Sigmoid colon (tissue), 7 donors: ENCODE data around the gene CNTN5. TPM values are rescaled to one million over a fixed set of nuclear protein-coding genes. Genes with fewer than 3 reads are reported as not detected.

Experiments used
- DNase-seq: peaks from one replicate; pipeline ENCODE4 v3.0.0-alpha.2; 2019
- H3K27ac ChIP-seq, 4 donors: fragments of 200-600 bp; sonication (generic); one replicate each; pipeline ENCODE4 v1.5.1; 2016 to 2019; ENCODE audit warnings: mild to moderate bottlenecking in 1 of 4
- H3K27me3 ChIP-seq, 3 donors: fragments of 200-600 bp; sonication (generic); one replicate each; pipeline ENCODE4 v1.5.1; 2019; ENCODE audit warnings: mild to moderate bottlenecking in 1 of 3
- H3K36me3 ChIP-seq, 4 donors: fragments of 200-600 bp; sonication (generic); one replicate each; pipeline ENCODE4 v1.5.1; 2016 to 2019
- H3K4me1 ChIP-seq, 4 donors: fragments of 200-600 bp; sonication (generic); one replicate each; pipeline ENCODE4 v1.5.1; 2017 to 2019
- H3K4me3 ChIP-seq, 4 donors: fragments of 200-600 bp; sonication (generic); one replicate each; pipeline ENCODE4 v1.5.1; 2017 to 2019; ENCODE audit warnings: mild to moderate bottlenecking in 2 of 4, moderate library complexity in 1 of 4
- H3K9me3 ChIP-seq, 4 donors: fragments of 200-600 bp in 3 of 4; sonication (generic) in 3 of 4; one replicate each; pipeline versions ENCODE4 v1.5.1 to v1.6.1; 2013 to 2019
- EP300 ChIP-seq, 4 donors: sonication (generic); formaldehyde crosslinking; IDR thresholded peaks; one replicate each; pipeline ENCODE4 v1.6.1; 2017; ENCODE audit warnings: antibody characterized with exemption in 4 of 4
- POLR2A ChIP-seq, 2 donors: fragments of 450-650 bp; IDR thresholded peaks; one replicate each; pipeline ENCODE4 v1.6.1; 2016; ENCODE audit warnings: antibody characterized with exemption in 2 of 2, mild to moderate bottlenecking in 2 of 2, moderate library complexity in 2 of 2
- POLR2AphosphoS5 ChIP-seq, 4 donors: sonication (generic); formaldehyde crosslinking; IDR thresholded peaks; one replicate each; pipeline ENCODE4 v1.6.1; 2017; ENCODE audit warnings: antibody characterized with exemption in 4 of 4
- WGBS, 2 donors: extraction: QIAGEN DNeasy Blood & Tissue Kit; methylation state at CpG; one replicate each; pipeline ENCODE4 v1.1.7; 2013; 5-methylcytosine and 5-hydroxymethylcytosine counted together
- intact Hi-C: fragments of 100-400 bp; cut with DNase I; formaldehyde crosslinking; loops from one replicate; pipeline ENCODE4 v1.15.1; 2023
- polyA plus RNA-seq, 3 donors: library from polyadenylated mRNA; stranded (reverse); fragments of 200-250 nt; gene quantifications; one replicate each; pipeline ENCODE4 v1.2.3, GENCODE V29; 2013
- total RNA-seq, 4 donors: library from RNA; depleted of rRNA; stranded (reverse); fragments of >200 nt; gene quantifications; one replicate each; pipeline ENCODE4 v1.1.0, GENCODE V29; 2016
- TF ChIP-seq, protein P1 (sequence below), 4 experiments: fragments of 450-650 bp in 3 of 4; fragments of 200-600 bp in 1 of 4; IDR thresholded peaks; one replicate each; pipeline ENCODE4 v1.5.1; 2016 to 2019; ENCODE audit warnings: antibody characterized with exemption in 4 of 4, mild to moderate bottlenecking in 3 of 4, moderate library complexity in 2 of 4
- donor health status: healthy with polysubstance abuse.
- donor health status: Bipolar disorder and iron deficiency.
- donor health status: healthy.

Gene CNTN5
- total and polyA plus RNA-seq, 7 donors, result 0.13 to 0.36 (median 0.16) TPM; not detected in 2

- Histone ChIP-seq H3K27ac (no peak overlapping the region), H3K4me3 (no peak overlapping the region), H3K36me3 (no peaks in the 10 kb centered on the region), H3K27me3 (no peaks in the 10 kb centered on the region), H3K9me3 (no peaks in the 10 kb centered on the region), H3K4me1 (no peaks in the 10 kb centered on the region)
- WGBS, 2 donors, result 62 to 72% methylated on average over 4 of the region's 4 CpGs
- TF ChIP-seq POLR2A (IDR thresholded peaks at IDR 0.05), result no peak
- no peak for TF ChIP-seq EP300 (IDR thresholded peaks at IDR 0.05)
- TF ChIP-seq, protein P1, sequence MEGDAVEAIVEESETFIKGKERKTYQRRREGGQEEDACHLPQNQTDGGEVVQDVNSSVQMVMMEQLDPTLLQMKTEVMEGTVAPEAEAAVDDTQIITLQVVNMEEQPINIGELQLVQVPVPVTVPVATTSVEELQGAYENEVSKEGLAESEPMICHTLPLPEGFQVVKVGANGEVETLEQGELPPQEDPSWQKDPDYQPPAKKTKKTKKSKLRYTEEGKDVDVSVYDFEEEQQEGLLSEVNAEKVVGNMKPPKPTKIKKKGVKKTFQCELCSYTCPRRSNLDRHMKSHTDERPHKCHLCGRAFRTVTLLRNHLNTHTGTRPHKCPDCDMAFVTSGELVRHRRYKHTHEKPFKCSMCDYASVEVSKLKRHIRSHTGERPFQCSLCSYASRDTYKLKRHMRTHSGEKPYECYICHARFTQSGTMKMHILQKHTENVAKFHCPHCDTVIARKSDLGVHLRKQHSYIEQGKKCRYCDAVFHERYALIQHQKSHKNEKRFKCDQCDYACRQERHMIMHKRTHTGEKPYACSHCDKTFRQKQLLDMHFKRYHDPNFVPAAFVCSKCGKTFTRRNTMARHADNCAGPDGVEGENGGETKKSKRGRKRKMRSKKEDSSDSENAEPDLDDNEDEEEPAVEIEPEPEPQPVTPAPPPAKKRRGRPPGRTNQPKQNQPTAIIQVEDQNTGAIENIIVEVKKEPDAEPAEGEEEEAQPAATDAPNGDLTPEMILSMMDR (IDR thresholded peaks at IDR 0.05), result no peak
- TF ChIP-seq POLR2AphosphoS5 (IDR thresholded peaks at IDR 0.05), result no peak
- intact Hi-C loops, result no loop called here
- no peak for DNase-seq
These were observed 300.1 kb downstream of the CNTN5 start for GRCh38 chr11:99320769-99321290.

- Histone ChIP-seq H3K27ac (no peak overlapping the region), H3K9me3 (no peaks in the 10 kb centered on the region), H3K4me1 (no peaks in the 10 kb centered on the region), H3K27me3 (no peaks in the 10 kb centered on the region), H3K36me3 (no peaks in the 10 kb centered on the region), H3K4me3 (no peak overlapping the region)
- intact Hi-C loops, result no loop called here
- TF ChIP-seq, protein P1 (IDR thresholded peaks at IDR 0.05), result no peak
- TF ChIP-seq EP300 (IDR thresholded peaks at IDR 0.05) (no peak), POLR2A (IDR thresholded peaks at IDR 0.05) (no peak), POLR2AphosphoS5 (IDR thresholded peaks at IDR 0.05) (no peak)
- 74 to 75% methylated on average over 8 of the region's 8 CpGs for WGBS, 2 donors
- DNase-seq, result no peak
These were observed 305.1 kb downstream of the CNTN5 start for GRCh38 chr11:99325847-99326246.

DNA sequence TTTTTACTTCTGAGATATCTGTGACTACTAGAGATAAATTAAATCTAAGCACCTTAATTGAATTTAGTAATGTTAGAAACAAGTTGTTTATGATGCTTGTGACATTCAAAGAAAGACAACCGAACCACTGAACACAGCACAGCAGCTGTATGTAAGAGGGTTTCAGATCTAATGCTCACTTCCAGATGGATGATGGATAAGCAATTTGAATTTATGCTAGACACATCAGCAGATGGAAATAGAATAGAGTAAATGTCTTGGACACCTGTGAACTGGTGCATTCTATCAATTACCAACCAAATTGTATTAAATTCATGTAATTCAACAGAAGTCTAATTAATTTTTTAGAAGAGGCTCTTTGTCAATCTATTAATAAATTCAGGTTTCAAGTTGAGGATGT is 306.3 kb downstream of the CNTN5 start:
- 88% methylated on average over 1 of the region's 1 CpG for WGBS, 2 donors
- H3K27ac ChIP-seq, result no peak overlapping the region
- DNase-seq, result no peak
- no peaks in the 10 kb centered on the region for H3K4me1 ChIP-seq
- no peaks in the 10 kb centered on the region for H3K9me3 ChIP-seq
- TF ChIP-seq EP300 (IDR thresholded peaks at IDR 0.05) (no peak), POLR2A (IDR thresholded peaks at IDR 0.05) (no peak), POLR2AphosphoS5 (IDR thresholded peaks at IDR 0.05) (no peak)
- TF ChIP-seq, protein P1 (IDR thresholded peaks at IDR 0.05), result no peak
- no peak overlapping the region for H3K4me3 ChIP-seq
- intact Hi-C loops, result no loop called here
- H3K27me3 ChIP-seq, result no peaks in the 10 kb centered on the region
- H3K36me3 ChIP-seq, result no peaks in the 10 kb centered on the region

DNA sequence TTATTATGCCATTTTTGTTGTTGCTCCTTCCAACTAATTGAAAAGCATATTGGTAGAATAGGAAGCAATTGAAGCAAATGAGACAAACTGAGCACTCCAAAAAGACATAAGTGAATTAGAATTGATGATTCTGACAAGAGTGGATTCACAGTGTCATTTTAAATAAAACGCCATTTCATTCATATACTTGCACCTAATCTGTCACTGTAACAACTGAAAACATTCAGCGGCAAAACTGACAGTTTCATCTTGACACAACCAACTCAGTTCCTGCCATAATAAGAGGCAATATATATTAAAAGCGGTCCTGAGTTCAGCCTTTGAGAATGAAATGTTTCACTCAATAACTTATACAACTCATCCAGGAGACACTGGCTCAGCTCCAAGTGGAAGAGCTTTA is 306.8 kb downstream of the CNTN5 start:
- no peak for DNase-seq
- intact Hi-C loops, result no loop called here

More for the DNA sequence above, 306.8 kb downstream of the CNTN5 start:
- Histone ChIP-seq H3K4me1 (no peaks in the 10 kb centered on the region), H3K4me3 (no peak overlapping the region), H3K27me3 (no peaks in the 10 kb centered on the region), H3K9me3 (no peaks in the 10 kb centered on the region), H3K27ac (no peak overlapping the region), H3K36me3 (no peaks in the 10 kb centered on the region)
- TF ChIP-seq POLR2A (IDR thresholded peaks at IDR 0.05) (no peak), EP300 (IDR thresholded peaks at IDR 0.05) (no peak), POLR2AphosphoS5 (IDR thresholded peaks at IDR 0.05) (no peak)
- TF ChIP-seq, protein P1 (IDR thresholded peaks at IDR 0.05), result no peak
- 90 to 92% methylated on average over 3 of the region's 3 CpGs for WGBS, 2 donors
